Peyer's patch (tissue), 4 donors: ENCODE results near the gene OBSCN. TPM values are rescaled to one million over a fixed set of nuclear protein-coding genes. Genes with fewer than 3 reads are reported as not detected.

ENCODE experiments used
- DNase-seq, 3 donors: peaks; one replicate each; pipeline ENCODE4 v3.0.0-alpha.2; 2017 to 2019
- H3K27ac ChIP-seq, 4 donors: fragments of 200-600 bp; sonication (generic); one replicate each; pipeline ENCODE4 v1.5.1; 2016 to 2019
- H3K27me3 ChIP-seq, 2 donors: fragments of 200-600 bp; sonication (generic); one replicate each; pipeline ENCODE4 v1.5.1; 2019
- H3K36me3 ChIP-seq, 3 donors: fragments of 200-600 bp; sonication (generic); one replicate each; pipeline ENCODE4 v1.5.1; 2016 to 2019
- H3K4me1 ChIP-seq, 4 donors: fragments of 200-600 bp; sonication (generic); one replicate each; pipeline ENCODE4 v1.5.1; 2016 to 2019
- H3K4me3 ChIP-seq, 4 donors: fragments of 200-600 bp; sonication (generic); 1 replicate in 3 of 4; 2 replicates in 1 of 4; pipeline ENCODE4 v1.5.1; 2016 to 2019; ENCODE audit warnings: mild to moderate bottlenecking in 1 of 4
- H3K9me3 ChIP-seq, 4 donors: fragments of 200-600 bp; sonication (generic); one replicate each; pipeline ENCODE4 v1.5.1; 2016 to 2019; ENCODE audit warnings: mild to moderate bottlenecking in 1 of 4
- POLR2A ChIP-seq, 2 donors: fragments of 450-650 bp; IDR thresholded peaks; one replicate each; pipeline ENCODE4 v1.5.1; 2017; ENCODE audit warnings: antibody characterized with exemption in 2 of 2, mild to moderate bottlenecking in 2 of 2, moderate library complexity in 2 of 2
- total RNA-seq, 4 donors: library from RNA; depleted of rRNA; stranded (reverse); fragments of >200 nt; gene quantifications; one replicate each; pipeline ENCODE4 v1.1.0, GENCODE V29; 2016
- TF ChIP-seq, protein P1 (sequence below), 6 experiments: fragments of 450-650 bp in 4 of 6; fragments of 200-600 bp in 2 of 6; sonication (generic) in 1 of 6; IDR thresholded peaks; one replicate each; pipeline ENCODE4 v1.5.1; 2017 to 2019; ENCODE audit warnings: antibody characterized with exemption in 6 of 6, mild to moderate bottlenecking in 3 of 6, moderate library complexity in 1 of 6

OBSCN gene
- total RNA-seq, 4 donors from 2014 or later: 5.8 to 136 (median 34.4) TPM

DNA sequence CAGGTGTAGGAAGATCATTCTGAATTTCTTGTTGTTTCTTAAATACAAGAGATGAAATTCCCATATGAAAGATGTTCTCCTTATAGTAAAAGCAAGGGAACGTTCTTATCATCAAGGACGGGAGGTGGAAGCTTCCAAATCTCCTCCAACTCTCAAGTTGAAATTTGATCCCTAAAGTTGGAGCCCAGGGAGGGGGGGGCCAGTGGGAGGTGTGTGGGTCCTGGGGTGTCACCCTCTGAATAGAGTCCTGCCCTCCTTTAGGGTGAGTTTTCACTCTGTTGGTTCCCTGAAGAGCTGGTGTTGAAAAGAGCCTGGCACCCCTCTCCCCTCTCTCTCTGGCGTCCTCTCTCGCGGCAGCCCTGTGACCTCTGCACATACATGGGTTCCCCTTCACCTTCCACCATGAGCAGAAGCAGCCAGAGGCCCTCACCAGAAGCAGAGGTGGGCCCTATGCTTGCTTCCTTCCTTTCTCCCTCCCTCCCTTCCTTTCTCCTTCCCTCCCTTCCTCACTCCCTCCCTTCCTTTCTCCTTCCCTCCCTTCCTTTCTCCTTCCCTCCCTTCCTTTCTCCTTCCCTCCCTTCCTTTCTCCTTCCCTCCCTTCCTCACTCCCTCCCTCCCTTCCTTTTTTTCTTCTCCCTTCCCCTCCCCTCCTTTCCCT lies 218.8 kb downstream of the OBSCN start:
- Histone ChIP-seq H3K27ac (no peak overlapping the region), H3K27me3 (no peaks in the 10 kb centered on the region), H3K4me3 (no peak overlapping the region), H3K9me3 (no peaks in the 10 kb centered on the region), H3K4me1 (no peaks in the 10 kb centered on the region), H3K36me3 (no peaks in the 10 kb centered on the region)
- no peak for DNase-seq
- no peak for TF ChIP-seq POLR2A (IDR thresholded peaks at IDR 0.05)
- TF ChIP-seq, protein P1, sequence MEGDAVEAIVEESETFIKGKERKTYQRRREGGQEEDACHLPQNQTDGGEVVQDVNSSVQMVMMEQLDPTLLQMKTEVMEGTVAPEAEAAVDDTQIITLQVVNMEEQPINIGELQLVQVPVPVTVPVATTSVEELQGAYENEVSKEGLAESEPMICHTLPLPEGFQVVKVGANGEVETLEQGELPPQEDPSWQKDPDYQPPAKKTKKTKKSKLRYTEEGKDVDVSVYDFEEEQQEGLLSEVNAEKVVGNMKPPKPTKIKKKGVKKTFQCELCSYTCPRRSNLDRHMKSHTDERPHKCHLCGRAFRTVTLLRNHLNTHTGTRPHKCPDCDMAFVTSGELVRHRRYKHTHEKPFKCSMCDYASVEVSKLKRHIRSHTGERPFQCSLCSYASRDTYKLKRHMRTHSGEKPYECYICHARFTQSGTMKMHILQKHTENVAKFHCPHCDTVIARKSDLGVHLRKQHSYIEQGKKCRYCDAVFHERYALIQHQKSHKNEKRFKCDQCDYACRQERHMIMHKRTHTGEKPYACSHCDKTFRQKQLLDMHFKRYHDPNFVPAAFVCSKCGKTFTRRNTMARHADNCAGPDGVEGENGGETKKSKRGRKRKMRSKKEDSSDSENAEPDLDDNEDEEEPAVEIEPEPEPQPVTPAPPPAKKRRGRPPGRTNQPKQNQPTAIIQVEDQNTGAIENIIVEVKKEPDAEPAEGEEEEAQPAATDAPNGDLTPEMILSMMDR (IDR thresholded peaks at IDR 0.05): no peak

DNA sequence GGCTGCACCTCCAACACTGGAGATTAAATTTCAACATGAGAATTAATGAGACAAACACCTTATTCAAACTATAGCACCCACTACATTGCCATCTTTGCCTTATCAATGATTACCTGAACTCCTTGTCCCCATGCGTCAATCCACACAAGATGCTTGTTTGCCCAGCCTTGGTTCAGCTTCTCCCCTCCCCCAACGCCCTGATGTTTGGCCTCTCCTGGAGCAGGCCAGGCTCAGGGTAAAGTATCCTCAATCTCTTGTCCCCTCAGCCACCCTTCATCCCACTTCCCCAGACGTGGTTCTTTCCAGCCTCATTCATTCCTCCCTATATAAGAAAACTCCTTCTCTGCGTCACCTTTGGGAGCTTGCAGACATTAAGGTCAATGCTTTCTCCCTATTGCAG lies 220.6 kb downstream of the OBSCN start:
- no peak for DNase-seq
- Histone ChIP-seq H3K9me3 (no peaks in the 10 kb centered on the region), H3K36me3 (no peaks in the 10 kb centered on the region), H3K4me1 (no peaks in the 10 kb centered on the region), H3K27me3 (no peaks in the 10 kb centered on the region), H3K27ac (no peak overlapping the region), H3K4me3 (no peak overlapping the region)
- no peak for TF ChIP-seq POLR2A (IDR thresholded peaks at IDR 0.05)
- TF ChIP-seq, protein P1 (IDR thresholded peaks at IDR 0.05): no peak

Other genes with a start within 250 kb of the OBSCN start
- gene WNT3A, start 201.0 kb upstream of the OBSCN start, total RNA-seq: not detected
- 100 to 1,000 TPM; 243 to 434 (median 392) TPM for gene ARF1, start 125.3 kb upstream of the OBSCN start, total RNA-seq
- gene C1orf35, start 104.7 kb upstream of the OBSCN start, total RNA-seq: 10 to 100 TPM in 3 of 4 donors, 1 to 10 TPM in 1; 6.0 to 19.8 (median 16.2) TPM
- 10 to 100 TPM; 70.1 to 99.6 (median 80.8) TPM for gene MRPL55, start 98.7 kb upstream of the OBSCN start, total RNA-seq
- 100 to 1,000 TPM; 206 to 232 (median 224) TPM for gene GUK1, start 67.8 kb upstream of the OBSCN start, total RNA-seq
- under 1 TPM in 2 of 4 donors, not detected in 2; 0.88 to 0.94 TPM for gene GJC2, start 58.1 kb upstream of the OBSCN start, total RNA-seq
- gene IBA57, start 42.2 kb upstream of the OBSCN start, total RNA-seq: 10 to 100 TPM in 2 of 4 donors, 1 to 10 TPM in 2; 8.2 to 11.8 (median 10.3) TPM
- gene TRIM11, start 198.8 kb downstream of the OBSCN start, total RNA-seq: 10 to 100 TPM; 29.6 to 62.6 (median 32.1) TPM
- 1 to 10 TPM in 2 of 4 donors, not detected in 2; 2.5 to 2.7 TPM for gene TRIM17, start 208.8 kb downstream of the OBSCN start, total RNA-seq